PC-9 (cell line): Measurements from ENCODE around the gene PNMA8C.

Experiments
- EZH2 ChIP-seq: fragments of 200-600 bp; sonication (generic); IDR thresholded peaks from 2 replicates; pipeline ENCODE4 v1.8.0; 2017; ENCODE audit warnings: antibody characterized with exemption, low read depth
- TF ChIP-seq, protein P1 (sequence below): fragments of 200-600 bp; sonication (generic); conservative IDR thresholded peaks from 2 replicates; pipeline ENCODE4 v1.6.1; 2017; ENCODE audit warnings: mixed run types, antibody characterized with exemption, mild to moderate bottlenecking, moderate library complexity

DNA sequence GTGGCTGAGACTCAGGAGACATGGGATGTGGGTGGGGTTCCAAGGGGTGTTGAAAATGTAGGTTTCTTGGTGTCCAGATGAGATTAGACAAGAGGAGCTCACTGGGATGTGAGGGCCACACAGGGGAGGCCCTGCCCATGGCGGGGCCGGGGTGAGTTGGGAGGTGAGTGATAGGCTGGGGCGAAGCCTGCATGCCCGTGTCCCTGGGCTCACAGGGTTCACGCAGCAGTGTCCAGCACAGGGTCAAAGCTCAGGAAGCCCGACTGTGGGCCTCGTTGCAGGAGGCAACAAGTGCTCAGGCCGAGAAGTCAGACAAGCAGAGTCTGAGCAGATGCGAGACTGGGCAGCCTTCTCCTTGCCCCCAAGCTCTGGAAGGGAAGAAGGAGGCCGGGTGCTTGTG is 42.6 kb downstream of the PNMA8C start:
- TF ChIP-seq, protein P1, sequence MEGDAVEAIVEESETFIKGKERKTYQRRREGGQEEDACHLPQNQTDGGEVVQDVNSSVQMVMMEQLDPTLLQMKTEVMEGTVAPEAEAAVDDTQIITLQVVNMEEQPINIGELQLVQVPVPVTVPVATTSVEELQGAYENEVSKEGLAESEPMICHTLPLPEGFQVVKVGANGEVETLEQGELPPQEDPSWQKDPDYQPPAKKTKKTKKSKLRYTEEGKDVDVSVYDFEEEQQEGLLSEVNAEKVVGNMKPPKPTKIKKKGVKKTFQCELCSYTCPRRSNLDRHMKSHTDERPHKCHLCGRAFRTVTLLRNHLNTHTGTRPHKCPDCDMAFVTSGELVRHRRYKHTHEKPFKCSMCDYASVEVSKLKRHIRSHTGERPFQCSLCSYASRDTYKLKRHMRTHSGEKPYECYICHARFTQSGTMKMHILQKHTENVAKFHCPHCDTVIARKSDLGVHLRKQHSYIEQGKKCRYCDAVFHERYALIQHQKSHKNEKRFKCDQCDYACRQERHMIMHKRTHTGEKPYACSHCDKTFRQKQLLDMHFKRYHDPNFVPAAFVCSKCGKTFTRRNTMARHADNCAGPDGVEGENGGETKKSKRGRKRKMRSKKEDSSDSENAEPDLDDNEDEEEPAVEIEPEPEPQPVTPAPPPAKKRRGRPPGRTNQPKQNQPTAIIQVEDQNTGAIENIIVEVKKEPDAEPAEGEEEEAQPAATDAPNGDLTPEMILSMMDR = no peak
- TF ChIP-seq EZH2 = no peak
